ENCODE results near the gene MAPK1IP1L. TPM values are rescaled to one million over a fixed set of nuclear protein-coding genes. Genes with fewer than 3 reads are reported as not detected.

The MAPK1IP1L gene
- total RNA-seq, 1 donor from 2014 or later = 68.2 TPM

DNA sequence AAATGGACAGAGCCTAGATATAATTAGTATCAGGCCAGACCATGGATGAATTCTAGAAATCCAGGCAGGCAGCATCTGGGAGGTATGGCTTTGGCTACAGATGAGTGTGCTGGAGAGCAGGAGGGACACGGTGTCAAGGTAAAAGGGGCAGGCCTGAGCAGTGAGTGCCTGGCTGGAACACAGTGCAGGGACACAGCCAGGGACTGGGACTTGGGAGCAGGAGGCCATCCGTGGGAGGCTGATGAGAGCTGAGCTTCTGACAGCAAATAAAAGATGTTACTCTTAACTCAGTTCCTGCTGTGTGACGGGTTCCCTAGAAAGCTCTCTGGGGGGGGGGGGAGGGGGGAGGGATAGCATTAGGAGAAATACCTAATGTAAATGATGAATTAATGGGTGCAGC is 64.0 kb downstream of the MAPK1IP1L start:
- Histone ChIP-seq H3K4me1 (peaks cover 59% of the 10 kb centered on the region), H3K36me3 (no peaks in the 10 kb centered on the region), H3K9me3 (replicated peaks) (no peaks in the 10 kb centered on the region), H3K27ac (replicated peaks) (no peak overlapping the region), H3K4me3 (no peak overlapping the region), H3K27me3 (ENCODE audit: low read depth) (no peaks in the 10 kb centered on the region)
- TF ChIP-seq, protein P1, sequence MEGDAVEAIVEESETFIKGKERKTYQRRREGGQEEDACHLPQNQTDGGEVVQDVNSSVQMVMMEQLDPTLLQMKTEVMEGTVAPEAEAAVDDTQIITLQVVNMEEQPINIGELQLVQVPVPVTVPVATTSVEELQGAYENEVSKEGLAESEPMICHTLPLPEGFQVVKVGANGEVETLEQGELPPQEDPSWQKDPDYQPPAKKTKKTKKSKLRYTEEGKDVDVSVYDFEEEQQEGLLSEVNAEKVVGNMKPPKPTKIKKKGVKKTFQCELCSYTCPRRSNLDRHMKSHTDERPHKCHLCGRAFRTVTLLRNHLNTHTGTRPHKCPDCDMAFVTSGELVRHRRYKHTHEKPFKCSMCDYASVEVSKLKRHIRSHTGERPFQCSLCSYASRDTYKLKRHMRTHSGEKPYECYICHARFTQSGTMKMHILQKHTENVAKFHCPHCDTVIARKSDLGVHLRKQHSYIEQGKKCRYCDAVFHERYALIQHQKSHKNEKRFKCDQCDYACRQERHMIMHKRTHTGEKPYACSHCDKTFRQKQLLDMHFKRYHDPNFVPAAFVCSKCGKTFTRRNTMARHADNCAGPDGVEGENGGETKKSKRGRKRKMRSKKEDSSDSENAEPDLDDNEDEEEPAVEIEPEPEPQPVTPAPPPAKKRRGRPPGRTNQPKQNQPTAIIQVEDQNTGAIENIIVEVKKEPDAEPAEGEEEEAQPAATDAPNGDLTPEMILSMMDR (IDR thresholded peaks at IDR 0.05; ENCODE audit: borderline replicate concordance) = no peak
- DNase-seq = no peak
- intact Hi-C loops (cut with micrococcal nuclease) = no loop called here

DNA sequence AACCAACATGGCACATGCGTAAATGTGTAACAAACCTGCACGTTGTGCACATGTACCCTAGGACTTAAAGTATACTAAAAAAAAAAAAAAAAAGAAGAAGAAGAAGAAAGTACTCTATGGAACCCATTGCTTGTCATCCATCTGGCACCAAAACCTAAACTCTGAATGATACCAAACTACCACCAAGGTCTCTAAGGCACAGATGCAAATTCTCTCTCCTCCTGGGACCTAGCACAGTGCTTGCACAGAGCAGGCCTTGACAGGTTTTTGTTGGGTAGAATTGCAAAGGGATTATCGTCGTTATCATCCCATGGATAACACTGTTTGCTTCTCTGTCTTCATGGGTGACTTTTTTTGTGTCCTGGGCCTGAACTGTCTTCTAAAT is 64.4 kb downstream of the MAPK1IP1L start:
- TF ChIP-seq, protein P1 (IDR thresholded peaks at IDR 0.05; ENCODE audit: borderline replicate concordance) = no peak
- intact Hi-C loops (cut with micrococcal nuclease) = no loop called here
- H3K4me1 ChIP-seq = peaks cover 63% of the 10 kb centered on the region

DNA sequence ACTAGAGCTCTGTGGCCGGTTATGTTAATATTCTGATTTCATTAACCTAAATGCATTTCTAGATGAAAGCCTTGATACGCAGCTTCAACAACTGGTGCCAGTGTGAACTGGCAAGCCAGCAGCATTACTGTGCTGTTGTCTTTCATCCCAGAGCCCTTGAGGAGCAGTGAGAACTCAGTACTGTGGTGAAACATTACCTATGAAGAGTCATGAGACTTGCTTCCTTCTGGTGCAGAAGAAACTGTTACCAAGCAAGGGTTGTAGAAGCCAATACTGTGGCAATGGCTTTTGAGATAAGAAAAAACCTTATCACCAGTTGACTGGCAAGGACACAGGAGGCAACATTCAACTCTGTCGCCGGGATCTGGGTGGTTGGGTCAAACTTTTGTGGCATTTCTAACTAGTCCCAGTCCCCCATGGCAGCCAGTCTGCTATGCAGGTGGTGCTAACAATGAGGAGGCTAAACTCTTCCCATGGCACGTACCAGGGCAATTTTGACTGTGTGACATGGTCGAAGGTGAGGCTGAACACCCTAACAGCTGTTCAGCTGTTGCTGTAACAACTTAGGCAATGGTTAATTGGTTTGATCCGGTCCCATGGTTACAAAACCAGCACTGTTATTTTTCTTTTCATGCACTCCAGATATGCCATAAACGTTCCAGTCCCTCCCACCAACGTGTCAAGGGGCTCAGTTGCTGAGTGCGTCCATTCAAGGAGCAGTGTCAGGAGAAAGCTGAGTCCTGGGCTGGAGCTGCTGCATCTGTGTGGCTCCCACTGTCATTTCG is 65.0 kb downstream of the MAPK1IP1L start:
- Histone ChIP-seq H3K4me3 (no peak overlapping the region), H3K9me3 (replicated peaks) (no peaks in the 10 kb centered on the region), H3K27ac (replicated peaks) (peak overlapping the region; percentile 32), H3K36me3 (no peaks in the 10 kb centered on the region), H3K4me1 (peaks cover 69% of the 10 kb centered on the region), H3K27me3 (ENCODE audit: low read depth) (no peaks in the 10 kb centered on the region)
- TF ChIP-seq, protein P1 (IDR thresholded peaks at IDR 0.05; ENCODE audit: borderline replicate concordance) = no peak
- intact Hi-C loops (cut with micrococcal nuclease) = no loop called here
- DNase-seq = no peak

More for the DNA sequence above, 64.4 kb downstream of the MAPK1IP1L start:
- peak overlapping the region; percentile 32 for H3K27ac ChIP-seq (replicated peaks)
- DNase-seq = no peak
- no peaks in the 10 kb centered on the region for H3K9me3 ChIP-seq (replicated peaks)
- no peaks in the 10 kb centered on the region for H3K27me3 ChIP-seq (ENCODE audit: low read depth)
- no peak overlapping the region for H3K4me3 ChIP-seq
- H3K36me3 ChIP-seq = no peaks in the 10 kb centered on the region

DNA sequence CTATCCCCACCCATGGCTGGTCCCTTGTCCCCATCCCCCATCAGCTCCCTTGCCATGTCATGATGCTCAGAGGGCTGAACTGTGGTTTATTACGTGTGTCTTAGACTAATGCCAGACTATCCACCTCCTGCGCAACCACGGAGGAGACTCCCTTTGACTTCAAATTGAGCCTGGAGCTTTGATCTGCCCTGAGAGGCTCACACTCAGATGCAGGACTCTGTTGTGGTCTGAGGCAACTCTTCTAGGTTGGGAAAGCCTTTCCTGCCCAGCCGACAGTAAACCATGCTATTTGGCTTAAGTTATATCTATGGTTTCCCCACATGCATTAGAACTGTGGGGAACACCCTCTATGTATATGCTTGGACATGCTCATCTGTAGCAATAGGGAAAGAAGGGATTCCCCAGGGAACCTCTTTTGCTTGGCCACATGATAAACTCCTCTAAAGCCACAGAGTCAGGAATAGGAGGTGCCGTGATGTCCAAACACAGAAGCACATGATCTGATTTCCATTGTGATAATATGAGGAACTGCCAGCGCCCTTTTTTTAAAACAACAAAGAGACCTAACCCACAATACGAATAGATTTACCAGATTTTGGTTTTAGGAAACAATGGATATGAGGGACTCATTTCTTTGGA is 66.5 kb downstream of the MAPK1IP1L start:
- H3K27me3 ChIP-seq (ENCODE audit: low read depth) = no peaks in the 10 kb centered on the region
- H3K4me1 ChIP-seq = peaks cover 84% of the 10 kb centered on the region
- TF ChIP-seq, protein P1 (IDR thresholded peaks at IDR 0.05; ENCODE audit: borderline replicate concordance) = no peak
- H3K27ac ChIP-seq (replicated peaks) = peak overlapping the region; percentile 95
- no peak for DNase-seq
- peak overlapping the region; percentile 12 for H3K4me3 ChIP-seq
- no peaks in the 10 kb centered on the region for H3K36me3 ChIP-seq
- H3K9me3 ChIP-seq (replicated peaks) = no peaks in the 10 kb centered on the region
- intact Hi-C loops (cut with micrococcal nuclease) = no loop called here

DNA sequence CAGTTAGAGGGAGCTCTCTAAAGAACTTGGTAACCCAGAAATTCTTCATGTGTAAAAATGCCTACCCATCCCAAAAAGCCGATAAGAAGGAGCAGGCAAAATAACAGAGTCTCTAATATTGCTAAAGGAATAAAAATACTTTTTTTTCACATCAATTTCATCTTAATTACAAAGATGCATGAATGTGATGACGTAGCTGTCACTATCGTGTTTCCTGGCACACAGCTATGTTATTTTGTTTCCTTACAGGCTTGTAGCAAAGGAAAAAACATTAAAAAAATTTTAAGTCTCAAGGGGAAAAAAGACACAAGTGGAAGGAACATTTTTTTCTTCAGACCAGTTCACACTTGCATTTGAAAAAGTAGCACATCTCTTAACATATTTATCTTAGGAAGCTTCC is 67.3 kb downstream of the MAPK1IP1L start:
- intact Hi-C loops (cut with micrococcal nuclease) = no loop called here
- DNase-seq = no peak

More for the DNA sequence above, 67.3 kb downstream of the MAPK1IP1L start:
- TF ChIP-seq, protein P1 (IDR thresholded peaks at IDR 0.05; ENCODE audit: borderline replicate concordance) = no peak
- peak overlapping the region; percentile 12 for H3K4me3 ChIP-seq
- no peaks in the 10 kb centered on the region for H3K27me3 ChIP-seq (ENCODE audit: low read depth)
- H3K36me3 ChIP-seq = no peaks in the 10 kb centered on the region
- H3K9me3 ChIP-seq (replicated peaks) = no peaks in the 10 kb centered on the region
- peak overlapping the region; percentile 95 for H3K27ac ChIP-seq (replicated peaks)
- peaks cover 92% of the 10 kb centered on the region for H3K4me1 ChIP-seq

Other genes starting within 250 kb of the MAPK1IP1L start
- gene GCH1, start 148.8 kb upstream of the MAPK1IP1L start, total RNA-seq = 1.7 TPM
- 1.3 TPM for gene WDHD1, start 24.5 kb upstream of the MAPK1IP1L start, total RNA-seq
- gene SOCS4, start 24.4 kb upstream of the MAPK1IP1L start, total RNA-seq = 18.1 TPM
- gene LGALS3, start 77.6 kb downstream of the MAPK1IP1L start, total RNA-seq = 194 TPM
- 0.14 TPM for gene DLGAP5, start 139.9 kb downstream of the MAPK1IP1L start, total RNA-seq
- 22.4 TPM for gene FBXO34, start 219.8 kb downstream of the MAPK1IP1L start, total RNA-seq

Measured in left ventricle myocardium inferior (tissue), 1 donor.